HCT116 (cell line): ENCODE data around the gene PAQR8.

Experiments used
- CEBPB ChIP-seq: IDR thresholded peaks from 2 replicates; pipeline ENCODE4 v1.6.1; 2012; ENCODE audit warnings: low read depth
- EZH2 ChIP-seq: fragments of 200-600 bp; sonication (generic); IDR thresholded peaks from 2 replicates; pipeline ENCODE4 v1.6.1; 2017; ENCODE audit warnings: antibody characterized with exemption, mixed run types
- EZH2phosphoT487 ChIP-seq: fragments of 200-600 bp; IDR thresholded peaks from 2 replicates; pipeline ENCODE4 v1.6.1; 2018; ENCODE audit warnings: antibody characterized with exemption, borderline replicate concordance
- FOSL1 ChIP-seq: IDR thresholded peaks from 2 replicates; pipeline ENCODE4 v1.6.1; 2012; ENCODE audit warnings: low read depth
- JUND ChIP-seq: IDR thresholded peaks from 2 replicates; pipeline ENCODE4 v1.6.1; 2012
- POLR2A ChIP-seq: IDR thresholded peaks from 2 replicates; pipeline ENCODE4 v1.7.0; 2011; ENCODE audit warnings: borderline replicate concordance; ENCODE audit not compliant: insufficient read depth, insufficient read length; ENCODE audit errors: extremely low read depth
- POLR2AphosphoS5 ChIP-seq: IDR thresholded peaks from 2 replicates; pipeline ENCODE4 v1.6.1; 2011; ENCODE audit warnings: mild to moderate bottlenecking, low read depth, low read length, moderate library complexity
- TCF7L2 ChIP-seq: IDR thresholded peaks from 2 replicates; pipeline ENCODE4 v1.7.0; 2011; ENCODE audit warnings: borderline replicate concordance, inconsistent platforms; ENCODE audit not compliant: insufficient read depth, insufficient read length; ENCODE audit errors: extremely low read depth
- ZNF274 ChIP-seq: fragments of 200-500 bp; sonication (Bioruptor generic); IDR thresholded peaks from 2 replicates; pipeline ENCODE4 v1.6.1; 2014; ENCODE audit warnings: mild to moderate bottlenecking, low read depth, low read length, inconsistent platforms
- TF ChIP-seq, protein P1 (sequence below), 3 experiments: fragments of 200-600 bp in 1 of 3; sonication (generic) in 1 of 3; IDR thresholded peaks in 2 of 3; conservative IDR thresholded peaks in 1 of 3; 2 replicates each; pipeline ENCODE4 v1.5.1; 2012 to 2017; ENCODE audit warnings: low read depth in 2 of 3, low read length in 2 of 3, antibody characterized with exemption in 1 of 3, borderline replicate concordance in 1 of 3, control low read depth in 1 of 3, mild to moderate bottlenecking in 1 of 3, mixed read lengths in 1 of 3, mixed run types in 1 of 3, moderate library complexity in 1 of 3; ENCODE audit not compliant: insufficient read depth in 1 of 3
- TF ChIP-seq, protein P2 (sequence below): IDR thresholded peaks from 2 replicates; pipeline ENCODE4 v1.6.1; 2012; ENCODE audit warnings: low read depth
- TF ChIP-seq, protein P3 (sequence below): IDR thresholded peaks from 2 replicates; pipeline ENCODE4 v1.6.1; 2012

DNA sequence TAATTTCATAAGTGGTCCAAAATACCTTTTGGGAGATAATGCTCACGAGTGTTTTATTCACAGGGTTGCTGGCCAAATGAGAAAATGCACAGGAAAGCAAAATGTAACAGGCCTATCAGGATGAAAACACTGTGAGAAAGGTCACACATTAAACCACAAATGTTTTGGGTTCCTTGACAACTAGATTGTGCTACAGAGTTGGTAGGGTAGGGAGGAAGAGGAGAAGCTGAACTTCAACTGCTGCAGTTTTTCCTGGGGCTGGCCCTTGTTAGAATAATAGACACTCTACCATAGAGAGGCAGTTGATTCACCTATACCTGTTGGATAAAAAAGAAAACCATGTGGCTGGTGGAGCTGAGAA lies 28.1 kb upstream of the PAQR8 start:
- no peak for TF ChIP-seq EZH2
- TF ChIP-seq ZNF274: no peak
- TF ChIP-seq CEBPB: no peak
- TF ChIP-seq POLR2A: no peak
- TF ChIP-seq, protein P1, sequence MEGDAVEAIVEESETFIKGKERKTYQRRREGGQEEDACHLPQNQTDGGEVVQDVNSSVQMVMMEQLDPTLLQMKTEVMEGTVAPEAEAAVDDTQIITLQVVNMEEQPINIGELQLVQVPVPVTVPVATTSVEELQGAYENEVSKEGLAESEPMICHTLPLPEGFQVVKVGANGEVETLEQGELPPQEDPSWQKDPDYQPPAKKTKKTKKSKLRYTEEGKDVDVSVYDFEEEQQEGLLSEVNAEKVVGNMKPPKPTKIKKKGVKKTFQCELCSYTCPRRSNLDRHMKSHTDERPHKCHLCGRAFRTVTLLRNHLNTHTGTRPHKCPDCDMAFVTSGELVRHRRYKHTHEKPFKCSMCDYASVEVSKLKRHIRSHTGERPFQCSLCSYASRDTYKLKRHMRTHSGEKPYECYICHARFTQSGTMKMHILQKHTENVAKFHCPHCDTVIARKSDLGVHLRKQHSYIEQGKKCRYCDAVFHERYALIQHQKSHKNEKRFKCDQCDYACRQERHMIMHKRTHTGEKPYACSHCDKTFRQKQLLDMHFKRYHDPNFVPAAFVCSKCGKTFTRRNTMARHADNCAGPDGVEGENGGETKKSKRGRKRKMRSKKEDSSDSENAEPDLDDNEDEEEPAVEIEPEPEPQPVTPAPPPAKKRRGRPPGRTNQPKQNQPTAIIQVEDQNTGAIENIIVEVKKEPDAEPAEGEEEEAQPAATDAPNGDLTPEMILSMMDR (IDR thresholded peaks at IDR 0.05 in 2 of 3, conservative IDR thresholded peaks at IDR 0.05 in 1 of 3; ENCODE audit: borderline replicate concordance in 1 of 3, insufficient read depth in 1 of 3, low read depth in 2 of 3, low read length in 2 of 3): no peak
- no peak for TF ChIP-seq TCF7L2
- no peak for TF ChIP-seq POLR2AphosphoS5
- TF ChIP-seq FOSL1: no peak
- TF ChIP-seq, protein P2, sequence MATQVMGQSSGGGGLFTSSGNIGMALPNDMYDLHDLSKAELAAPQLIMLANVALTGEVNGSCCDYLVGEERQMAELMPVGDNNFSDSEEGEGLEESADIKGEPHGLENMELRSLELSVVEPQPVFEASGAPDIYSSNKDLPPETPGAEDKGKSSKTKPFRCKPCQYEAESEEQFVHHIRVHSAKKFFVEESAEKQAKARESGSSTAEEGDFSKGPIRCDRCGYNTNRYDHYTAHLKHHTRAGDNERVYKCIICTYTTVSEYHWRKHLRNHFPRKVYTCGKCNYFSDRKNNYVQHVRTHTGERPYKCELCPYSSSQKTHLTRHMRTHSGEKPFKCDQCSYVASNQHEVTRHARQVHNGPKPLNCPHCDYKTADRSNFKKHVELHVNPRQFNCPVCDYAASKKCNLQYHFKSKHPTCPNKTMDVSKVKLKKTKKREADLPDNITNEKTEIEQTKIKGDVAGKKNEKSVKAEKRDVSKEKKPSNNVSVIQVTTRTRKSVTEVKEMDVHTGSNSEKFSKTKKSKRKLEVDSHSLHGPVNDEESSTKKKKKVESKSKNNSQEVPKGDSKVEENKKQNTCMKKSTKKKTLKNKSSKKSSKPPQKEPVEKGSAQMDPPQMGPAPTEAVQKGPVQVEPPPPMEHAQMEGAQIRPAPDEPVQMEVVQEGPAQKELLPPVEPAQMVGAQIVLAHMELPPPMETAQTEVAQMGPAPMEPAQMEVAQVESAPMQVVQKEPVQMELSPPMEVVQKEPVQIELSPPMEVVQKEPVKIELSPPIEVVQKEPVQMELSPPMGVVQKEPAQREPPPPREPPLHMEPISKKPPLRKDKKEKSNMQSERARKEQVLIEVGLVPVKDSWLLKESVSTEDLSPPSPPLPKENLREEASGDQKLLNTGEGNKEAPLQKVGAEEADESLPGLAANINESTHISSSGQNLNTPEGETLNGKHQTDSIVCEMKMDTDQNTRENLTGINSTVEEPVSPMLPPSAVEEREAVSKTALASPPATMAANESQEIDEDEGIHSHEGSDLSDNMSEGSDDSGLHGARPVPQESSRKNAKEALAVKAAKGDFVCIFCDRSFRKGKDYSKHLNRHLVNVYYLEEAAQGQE: no peak
- TF ChIP-seq, protein P3, sequence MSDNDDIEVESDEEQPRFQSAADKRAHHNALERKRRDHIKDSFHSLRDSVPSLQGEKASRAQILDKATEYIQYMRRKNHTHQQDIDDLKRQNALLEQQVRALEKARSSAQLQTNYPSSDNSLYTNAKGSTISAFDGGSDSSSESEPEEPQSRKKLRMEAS: no peak
- TF ChIP-seq JUND: no peak
- TF ChIP-seq EZH2phosphoT487: no peak
